NB4 (cell line): Measurements from ENCODE around the gene MIEF1.

ENCODE experiments used
- DNase-seq: peaks from one replicate; pipeline ENCODE4 v3.0.0; 2010; ENCODE audit warnings: low read depth
- H3K4me3 ChIP-seq: one replicate; pipeline ENCODE4 v1.5.1; 2011; ENCODE audit warnings: mild to moderate bottlenecking, low read depth, low read length, moderate library complexity
- MYC ChIP-seq: IDR thresholded peaks from 2 replicates; pipeline ENCODE4 v1.6.1; 2011; ENCODE audit warnings: low read depth, low read length
- POLR2A ChIP-seq: IDR thresholded peaks from 2 replicates; pipeline ENCODE4 v1.6.1; 2011; ENCODE audit warnings: mild to moderate bottlenecking; ENCODE audit not compliant: insufficient read length; ENCODE audit errors: extremely low read depth
- TF ChIP-seq, protein P1 (sequence below): IDR thresholded peaks from 2 replicates; pipeline ENCODE4 v1.6.1; 2011; ENCODE audit warnings: low read depth, low read length
- TF ChIP-seq, protein P2 (sequence below): IDR thresholded peaks from one replicate; pipeline ENCODE4 v1.5.1; 2012; ENCODE audit warnings: low read depth, low read length

Gene MIEF1

GRCh38 chr22:39490966-39491680, 11.0 kb upstream of the MIEF1 start:
- H3K4me3 ChIP-seq = no peak overlapping the region
- TF ChIP-seq MYC = no peak
- TF ChIP-seq, protein P1, sequence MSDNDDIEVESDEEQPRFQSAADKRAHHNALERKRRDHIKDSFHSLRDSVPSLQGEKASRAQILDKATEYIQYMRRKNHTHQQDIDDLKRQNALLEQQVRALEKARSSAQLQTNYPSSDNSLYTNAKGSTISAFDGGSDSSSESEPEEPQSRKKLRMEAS = no peak
- no peak for TF ChIP-seq POLR2A
- TF ChIP-seq, protein P2, sequence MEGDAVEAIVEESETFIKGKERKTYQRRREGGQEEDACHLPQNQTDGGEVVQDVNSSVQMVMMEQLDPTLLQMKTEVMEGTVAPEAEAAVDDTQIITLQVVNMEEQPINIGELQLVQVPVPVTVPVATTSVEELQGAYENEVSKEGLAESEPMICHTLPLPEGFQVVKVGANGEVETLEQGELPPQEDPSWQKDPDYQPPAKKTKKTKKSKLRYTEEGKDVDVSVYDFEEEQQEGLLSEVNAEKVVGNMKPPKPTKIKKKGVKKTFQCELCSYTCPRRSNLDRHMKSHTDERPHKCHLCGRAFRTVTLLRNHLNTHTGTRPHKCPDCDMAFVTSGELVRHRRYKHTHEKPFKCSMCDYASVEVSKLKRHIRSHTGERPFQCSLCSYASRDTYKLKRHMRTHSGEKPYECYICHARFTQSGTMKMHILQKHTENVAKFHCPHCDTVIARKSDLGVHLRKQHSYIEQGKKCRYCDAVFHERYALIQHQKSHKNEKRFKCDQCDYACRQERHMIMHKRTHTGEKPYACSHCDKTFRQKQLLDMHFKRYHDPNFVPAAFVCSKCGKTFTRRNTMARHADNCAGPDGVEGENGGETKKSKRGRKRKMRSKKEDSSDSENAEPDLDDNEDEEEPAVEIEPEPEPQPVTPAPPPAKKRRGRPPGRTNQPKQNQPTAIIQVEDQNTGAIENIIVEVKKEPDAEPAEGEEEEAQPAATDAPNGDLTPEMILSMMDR = no peak

GRCh38 chr22:39491696-39492095, 10.4 kb upstream of the MIEF1 start:
- H3K4me3 ChIP-seq = no peak overlapping the region
- TF ChIP-seq MYC = no peak
- TF ChIP-seq, protein P1 = no peak
- TF ChIP-seq POLR2A = no peak
- TF ChIP-seq, protein P2 = no peak
- DNase-seq = no peak

More at GRCh38 chr22:39490966-39491680, 11.0 kb upstream of the MIEF1 start:
- no peak for DNase-seq

GRCh38 chr22:39492186-39492585, 9.9 kb upstream of the MIEF1 start:
- H3K4me3 ChIP-seq = no peak overlapping the region

DNA sequence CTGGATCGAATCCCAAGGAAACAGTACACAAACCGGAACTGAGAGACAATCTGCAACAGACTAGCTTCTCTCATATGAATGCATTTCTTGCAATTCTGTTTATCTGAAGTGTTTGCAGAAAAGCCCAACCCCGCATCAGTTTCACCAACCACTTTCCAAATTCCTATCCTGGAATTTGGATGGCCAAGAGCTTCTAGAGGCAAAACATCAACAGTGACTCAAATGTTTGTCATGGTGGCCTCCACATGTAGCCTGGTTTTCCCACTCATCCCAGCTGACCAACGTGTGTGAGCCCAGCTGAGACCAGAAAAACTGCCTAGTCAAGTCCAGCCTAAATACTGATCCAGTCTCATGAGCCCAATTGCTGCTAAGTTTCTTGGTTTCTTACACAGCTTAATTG, 8.3 kb upstream of the MIEF1 start:
- DNase-seq = no peak
- H3K4me3 ChIP-seq = no peak overlapping the region
- TF ChIP-seq POLR2A (no peak), MYC (no peak)
- TF ChIP-seq, protein P1 = no peak
- TF ChIP-seq, protein P2 = no peak

More at GRCh38 chr22:39492186-39492585, 9.9 kb upstream of the MIEF1 start:
- DNase-seq = no peak
- TF ChIP-seq, protein P2 = no peak
- no peak for TF ChIP-seq POLR2A
- TF ChIP-seq, protein P1 = no peak
- TF ChIP-seq MYC = no peak

DNA sequence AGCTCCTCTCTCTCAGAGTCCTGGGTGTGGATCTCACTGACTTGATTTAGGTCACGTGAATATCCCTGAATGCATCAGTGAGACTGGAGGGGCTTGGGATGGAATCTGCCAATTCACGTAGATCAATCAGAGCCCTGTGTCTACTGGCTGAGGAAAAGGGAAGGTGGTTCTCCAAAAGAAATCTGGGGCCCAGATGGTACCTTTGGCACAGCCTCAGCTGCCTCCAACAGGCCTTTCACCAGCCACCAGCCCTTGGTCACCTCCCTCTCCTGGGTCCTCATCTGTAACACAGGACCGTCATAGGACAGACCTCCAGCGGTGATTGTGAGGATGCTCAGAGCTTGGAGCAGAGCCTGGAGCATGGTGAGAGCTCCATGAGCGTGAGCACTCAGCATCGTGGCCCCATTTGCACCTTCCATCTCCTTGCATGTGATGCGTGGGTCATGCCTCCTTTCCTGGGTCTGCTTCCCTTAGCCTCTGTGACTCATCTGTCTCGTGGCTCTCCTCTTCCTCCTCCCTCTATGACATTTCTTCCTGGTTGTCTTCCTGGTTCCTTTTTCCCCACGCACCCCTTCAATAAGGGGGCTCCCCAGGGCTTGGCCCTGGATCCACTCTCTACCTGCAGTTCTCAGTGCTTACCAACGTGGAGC, 7.5 kb upstream of the MIEF1 start:
- DNase-seq = no peak
- H3K4me3 ChIP-seq = no peak overlapping the region
- no peak for TF ChIP-seq MYC
- TF ChIP-seq, protein P2 = no peak
- TF ChIP-seq POLR2A = no peak
- TF ChIP-seq, protein P1 = no peak
